Loucy (cell line): ENCODE results near the gene ZNF280B.

Experiments used
- CTCF ChIP-seq: fragments of 200-600 bp; sonication (generic); conservative IDR thresholded peaks from 2 replicates; pipeline ENCODE4 v1.5.1; 2014; ENCODE audit warnings: mild to moderate bottlenecking, antibody characterized with exemption, low read length
- EZH2phosphoT487 ChIP-seq: fragments of 200-600 bp; IDR thresholded peaks from 2 replicates; pipeline ENCODE4 v1.6.1; 2018; ENCODE audit warnings: antibody characterized with exemption, mild to moderate bottlenecking, moderate library complexity, borderline replicate concordance

- TF ChIP-seq CTCF (no peak), EZH2phosphoT487 (no peak)
Measured at GRCh38 chr22:22512951-22513350, 4.4 kb upstream of the ZNF280B start.
